T-helper 22 cell (primary cell): Measurements from ENCODE around the gene PCCB.
"Not testable (repeated sequence)": the region's sequence is repeated elsewhere in the genome, so short reads cannot be mapped to it uniquely, and the experiment has no call there.

ENCODE experiments used
- DNase-seq: peaks from one replicate; pipeline ENCODE4 v3.0.0-alpha.2; 2020; ENCODE audit warnings: low read depth

PCCB gene

GRCh38 chr3:136263251-136263650 lies 13.1 kb downstream of the PCCB start:
- DNase-seq = no peak

- not testable (repeated sequence) for DNase-seq
These were observed 16.5 kb downstream of the PCCB start for GRCh38 chr3:136266468-136267125.

- DNase-seq = no peak
These were observed 17.1 kb downstream of the PCCB start for GRCh38 chr3:136267235-136267634.

- DNase-seq = no peak
These were observed 20.0 kb downstream of the PCCB start for GRCh38 chr3:136270179-136270578.

GRCh38 chr3:136271626-136272025 lies 21.5 kb downstream of the PCCB start:
- DNase-seq = not testable (repeated sequence)

GRCh38 chr3:136276049-136276755 lies 26.1 kb downstream of the PCCB start:
- DNase-seq = no peak

- no peak for DNase-seq
These were observed 27.0 kb downstream of the PCCB start for GRCh38 chr3:136277115-136277514.

- DNase-seq = no peak
These were observed 27.5 kb downstream of the PCCB start for GRCh38 chr3:136277634-136278033.

GRCh38 chr3:136279092-136279491 lies 29.0 kb downstream of the PCCB start:
- no peak for DNase-seq

- DNase-seq = no peak
These were observed 30.8 kb downstream of the PCCB start for GRCh38 chr3:136280961-136281360.

GRCh38 chr3:136281966-136282520 lies 31.9 kb downstream of the PCCB start:
- DNase-seq = no peak

- no peak for DNase-seq
These were observed 33.5 kb downstream of the PCCB start for GRCh38 chr3:136283627-136284026.

- DNase-seq = no peak
These were observed 41.2 kb downstream of the PCCB start for GRCh38 chr3:136291302-136291701.

- DNase-seq = no peak
These were observed 42.4 kb downstream of the PCCB start for GRCh38 chr3:136292500-136292899.

- DNase-seq = no peak
These were observed 43.1 kb downstream of the PCCB start for GRCh38 chr3:136293279-136293678.

- no peak for DNase-seq
These were observed 44.0 kb downstream of the PCCB start for GRCh38 chr3:136294176-136294575.

- no peak for DNase-seq
These were observed 46.8 kb downstream of the PCCB start for GRCh38 chr3:136296960-136297359.

- DNase-seq = no peak
These were observed 47.7 kb downstream of the PCCB start for GRCh38 chr3:136297826-136298225.

GRCh38 chr3:136300444-136300843 lies 50.3 kb downstream of the PCCB start:
- no peak for DNase-seq

GRCh38 chr3:136305879-136306278 lies 55.7 kb downstream of the PCCB start:
- DNase-seq = no peak

GRCh38 chr3:136311261-136311660 lies 61.1 kb downstream of the PCCB start:
- DNase-seq = no peak

GRCh38 chr3:136311968-136312367 lies 61.8 kb downstream of the PCCB start:
- DNase-seq = no peak

- no peak for DNase-seq
These were observed 76.2 kb downstream of the PCCB start for GRCh38 chr3:136326316-136326715.

GRCh38 chr3:136327671-136328070 lies 77.5 kb downstream of the PCCB start:
- DNase-seq = no peak
